IMR-90 (cell line): ENCODE results near the gene SLC38A11. TPM values are rescaled to one million over a fixed set of nuclear protein-coding genes. Genes with fewer than 3 reads are reported as not detected.

Source experiments
- ATAC-seq: fragments of 200-7000 bp; cut with Tn5 transposase; 2 replicates; pipeline ENCODE4 v1.9.1; 2020; ENCODE audit warnings: low read depth, mild to moderate bottlenecking, moderate library complexity
- BruUV-seq: library from RNA; stranded (reverse); fragments of 400-500 nt; replicated peaks from 2 replicates; lab custom pipeline; 2021; lab: Mats Ljungman, UMichigan
- CTCF ChIA-PET: fragments of 300-600 bp; formaldehyde crosslinking; extraction: SDS; loops from one replicate; lab custom pipeline; 2021; ENCODE audit warnings: antibody characterized with exemption; lab: Yijun Ruan, JAX
- POLR2A ChIA-PET: fragments of 300-600 bp; sonication (Branson Sonifier 250); formaldehyde crosslinking; loops from one replicate; lab custom pipeline; 2022; ENCODE audit warnings: antibody characterized with exemption; ENCODE audit not compliant: unreplicated experiment; lab: Charles Lee
- DNase-seq: peaks from one replicate; pipeline ENCODE4 v3.0.0; 2013
- H2AFZ ChIP-seq: replicated peaks from 2 replicates; pipeline ENCODE3; 2013; ENCODE audit warnings: low read length, mild to moderate bottlenecking; ENCODE audit not compliant: poor library complexity
- H2AK5ac ChIP-seq: 2 replicates; pipeline ENCODE4 v1.6.1; 2013; ENCODE audit warnings: low read depth, low read length, inconsistent platforms
- H2AK9ac ChIP-seq: replicated peaks from 2 replicates; pipeline ENCODE3; 2013; ENCODE audit warnings: mild to moderate bottlenecking, low read depth, low read length, moderate library complexity; ENCODE audit not compliant: poor library complexity
- H2BK120ac ChIP-seq: 2 replicates; pipeline ENCODE4 v1.6.1; 2013; ENCODE audit warnings: low read depth, low read length, inconsistent platforms
- H2BK15ac ChIP-seq: 3 replicates; pipeline ENCODE4 v1.6.1; 2013; ENCODE audit warnings: low read depth, low read length, inconsistent platforms
- H2BK20ac ChIP-seq: 2 replicates; pipeline ENCODE4 v1.6.1; 2013; ENCODE audit warnings: low read depth, mild to moderate bottlenecking, inconsistent platforms, low read length, moderate library complexity
- H2BK5ac ChIP-seq: 2 replicates; pipeline ENCODE4 v1.6.1; 2013; ENCODE audit warnings: mild to moderate bottlenecking, low read depth, low read length, inconsistent platforms; ENCODE audit not compliant: poor library complexity, severe bottlenecking
- H3K14ac ChIP-seq: replicated peaks from 2 replicates; pipeline ENCODE4 v1.6.1; 2013; ENCODE audit warnings: low read depth, low read length, inconsistent platforms
- H3K18ac ChIP-seq: 2 replicates; pipeline ENCODE4 v1.6.1; 2013; ENCODE audit warnings: low read depth, low read length, control low read depth
- H3K23ac ChIP-seq: 2 replicates; pipeline ENCODE4 v1.6.1; 2013; ENCODE audit warnings: low read depth, low read length, inconsistent platforms
- H3K27ac ChIP-seq: 2 replicates; pipeline ENCODE4 v1.5.1; 2013; ENCODE audit warnings: mild to moderate bottlenecking, control low read depth, low read length; ENCODE audit not compliant: insufficient read depth
- H3K27me3 ChIP-seq: 2 replicates; pipeline ENCODE4 v1.6.1; 2013; ENCODE audit warnings: low read length; ENCODE audit not compliant: control insufficient read depth, insufficient read depth
- H3K36me3 ChIP-seq: 2 replicates; pipeline ENCODE4 v1.6.1; 2013; ENCODE audit warnings: low read length, mixed read lengths; ENCODE audit not compliant: control insufficient read depth, insufficient read depth
- H3K4ac ChIP-seq: 2 replicates; pipeline ENCODE4 v1.6.1; 2013; ENCODE audit warnings: low read depth, low read length, inconsistent platforms
- H3K4me1 ChIP-seq: 2 replicates; pipeline ENCODE4 v1.6.1; 2013; ENCODE audit warnings: low read length, mixed read lengths; ENCODE audit not compliant: control insufficient read depth, insufficient read depth
- H3K4me2 ChIP-seq: 2 replicates; pipeline ENCODE4 v1.6.1; 2013; ENCODE audit warnings: low read depth, mild to moderate bottlenecking, control low read depth, low read length, moderate library complexity
- H3K4me3 ChIP-seq: 2 replicates; pipeline ENCODE4 v1.5.1; 2013; ENCODE audit warnings: low read depth, mild to moderate bottlenecking, control low read depth, low read length, moderate library complexity; ENCODE audit not compliant: insufficient read depth
- H3K56ac ChIP-seq: 2 replicates; pipeline ENCODE4 v1.6.1; 2013; ENCODE audit warnings: low read length, inconsistent platforms; ENCODE audit not compliant: insufficient read depth; ENCODE audit errors: extremely low read depth
- H3K79me1 ChIP-seq, 2 experiments: 2 replicates each; pipeline ENCODE4 v1.6.1; 2013; ENCODE audit warnings: low read length in 2 of 2, inconsistent platforms in 1 of 2, low read depth in 1 of 2
- H3K9ac ChIP-seq: 2 replicates; pipeline ENCODE4 v1.6.1; 2013; ENCODE audit warnings: low read depth, low read length, control low read depth
- H3K9me1 ChIP-seq: 2 replicates; pipeline ENCODE4 v1.6.1; 2013; ENCODE audit warnings: low read length, inconsistent platforms; ENCODE audit not compliant: insufficient read depth
- H3K9me3 ChIP-seq: 2 replicates; pipeline ENCODE4 v1.6.1; 2013; ENCODE audit warnings: low read length; ENCODE audit not compliant: control insufficient read depth, insufficient read depth
- H4K20me1 ChIP-seq: 2 replicates; pipeline ENCODE4 v1.6.1; 2013; ENCODE audit warnings: low read length, inconsistent platforms; ENCODE audit not compliant: insufficient read depth
- H4K5ac ChIP-seq: 2 replicates; pipeline ENCODE4 v1.6.1; 2013; ENCODE audit warnings: mild to moderate bottlenecking, low read depth, low read length, control low read depth
- H4K8ac ChIP-seq, 2 experiments: 2 replicates each; pipeline ENCODE4 v1.6.1; 2013; ENCODE audit warnings: low read depth in 2 of 2, low read length in 2 of 2, control low read depth in 1 of 2, inconsistent platforms in 1 of 2
- H4K91ac ChIP-seq: 2 replicates; pipeline ENCODE4 v1.6.1; 2013; ENCODE audit warnings: low read depth, low read length, inconsistent platforms; ENCODE audit not compliant: insufficient read depth
- BHLHE40 ChIP-seq: fragments of 150-350 bp; IDR thresholded peaks from 2 replicates; pipeline ENCODE4 v1.6.1; 2016; ENCODE audit warnings: mild to moderate bottlenecking, low read depth, low read length
- CEBPB ChIP-seq: IDR thresholded peaks from 2 replicates; pipeline ENCODE4 v1.6.1; 2012; ENCODE audit warnings: low read depth, low read length, improper control_type of control experiment
- CHD1 ChIP-seq: IDR thresholded peaks from 2 replicates; pipeline ENCODE4 v1.6.1; 2012; ENCODE audit warnings: low read depth, low read length, improper control_type of control experiment
- CTCF ChIP-seq: conservative IDR thresholded peaks from 2 replicates; pipeline ENCODE4 v1.5.1; 2012; ENCODE audit warnings: mild to moderate bottlenecking, low read depth, low read length, improper control_type of control experiment
- ELK1 ChIP-seq: fragments of 150-350 bp; IDR thresholded peaks from 2 replicates; pipeline ENCODE4 v1.6.1; 2016; ENCODE audit warnings: low read depth, mild to moderate bottlenecking, low read length, moderate library complexity, borderline replicate concordance
- FOS ChIP-seq: fragments of 150-350 bp; IDR thresholded peaks from 2 replicates; pipeline ENCODE4 v1.6.1; 2016; ENCODE audit warnings: low read depth, low read length
- MAFK ChIP-seq: IDR thresholded peaks from 2 replicates; pipeline ENCODE4 v1.6.1; 2012; ENCODE audit warnings: low read depth, low read length, improper control_type of control experiment
- MAZ ChIP-seq: IDR thresholded peaks from 2 replicates; pipeline ENCODE4 v1.6.1; 2012; ENCODE audit warnings: low read depth, mild to moderate bottlenecking, low read length, improper control_type of control experiment, moderate library complexity, borderline replicate concordance
- MXI1 ChIP-seq: IDR thresholded peaks from 2 replicates; pipeline ENCODE4 v1.6.1; 2012; ENCODE audit warnings: low read depth, mild to moderate bottlenecking, low read length, moderate library complexity, borderline replicate concordance
- NFE2L2 ChIP-seq: fragments of 150-350 bp; IDR thresholded peaks from 2 replicates; pipeline ENCODE4 v1.6.1; 2016; ENCODE audit warnings: low read depth, mild to moderate bottlenecking, low read length
- POLR2A ChIP-seq: IDR thresholded peaks from 2 replicates; pipeline ENCODE4 v1.6.1; 2012; ENCODE audit warnings: mild to moderate bottlenecking, low read depth, low read length
- RAD21 ChIP-seq: IDR thresholded peaks from 2 replicates; pipeline ENCODE4 v1.6.1; 2012; ENCODE audit warnings: low read length, improper control_type of control experiment
- RCOR1 ChIP-seq: IDR thresholded peaks from 2 replicates; pipeline ENCODE4 v1.6.1; 2012; ENCODE audit warnings: mild to moderate bottlenecking, low read length, improper control_type of control experiment; ENCODE audit not compliant: insufficient replicate concordance
- RFX5 ChIP-seq: IDR thresholded peaks from 2 replicates; pipeline ENCODE4 v1.8.0; 2012; ENCODE audit warnings: low read depth, mild to moderate bottlenecking, low read length, moderate library complexity
- SMC3 ChIP-seq: fragments of 150-350 bp; IDR thresholded peaks from 2 replicates; pipeline ENCODE4 v1.6.1; 2016; ENCODE audit warnings: low read depth, mild to moderate bottlenecking, antibody characterized with exemption, low read length, moderate library complexity
- WGBS, 2 experiments: methylation state at CpG; one replicate each; pipeline versions ENCODE4 v1.1.5 to v1.1.7; 2013; ENCODE audit warnings: missing lambda C conversion rate in 2 of 2; ENCODE audit not compliant: insufficient read length in 1 of 2; ENCODE audit errors: extremely low coverage in 2 of 2; 5-methylcytosine and 5-hydroxymethylcytosine counted together
- dilution Hi-C: fragments of 300-500 bp; cut with HindIII; formaldehyde crosslinking; loops from one replicate; pipeline ENCODE4 v1.14.3; 2018; ENCODE audit warnings: low sequenced_read_pairs; ENCODE audit not compliant: unreplicated experiment
- in situ Hi-C: fragments of 300-500 bp; cut with MboI; formaldehyde crosslinking; loops from 3 replicates; pipeline ENCODE4 v1.14.3; 2019; ENCODE audit warnings: low sequenced_read_pairs, inconsistent platforms, mixed read lengths
- intact Hi-C: fragments of 100-400 bp; cut with micrococcal nuclease; formaldehyde crosslinking; loops from 2 replicates; pipeline ENCODE4 v1.10.0; 2022
- polyA plus RNA-seq, 3 experiments: library from polyadenylated mRNA; depleted of rRNA; stranded (reverse); fragments of >200 nt; gene quantifications; 2 replicates each; pipeline ENCODE4 v1.2.3, GENCODE V29; 2012; ENCODE audit warnings: low replicate concordance in 1 of 3
- total RNA-seq: library from RNA; depleted of rRNA; stranded (reverse); fragments of >200 nt; gene quantifications from 2 replicates; pipeline ENCODE4 v1.2.3, GENCODE V29; 2012

The SLC38A11 gene
- total and polyA plus RNA-seq, 2 of the 4 experiments (the other 2 are of a cell fraction), result 0.18 to 0.21 TPM

GRCh38 chr2:164891460-164891859, 63.9 kb downstream of the SLC38A11 start:
- Histone ChIP-seq H3K4ac (no peak overlapping the region), H4K5ac (no peak overlapping the region), H3K36me3 (no peaks in the 10 kb centered on the region), H2BK5ac (no peak overlapping the region), H2BK15ac (no peak overlapping the region), H3K27me3 (no peaks in the 10 kb centered on the region), H3K9me3 (no peaks in the 10 kb centered on the region), H3K18ac (no peak overlapping the region), H3K79me1 (no peaks in the 10 kb centered on the region), H4K91ac (no peak overlapping the region), H2AFZ (no peak overlapping the region), H3K4me3 (no peak overlapping the region), H3K27ac (no peak overlapping the region), H3K9ac (no peak overlapping the region), H2AK9ac (no peak overlapping the region), H3K56ac (no peak overlapping the region), H3K23ac (no peak overlapping the region), H3K14ac (no peak overlapping the region), H4K20me1 (no peaks in the 10 kb centered on the region), H3K4me1 (no peaks in the 10 kb centered on the region), H3K9me1 (no peaks in the 10 kb centered on the region), H2BK20ac (no peak overlapping the region), H3K4me2 (no peak overlapping the region), H2AK5ac (no peak overlapping the region), H4K8ac (no peak overlapping the region), H2BK120ac (no peak overlapping the region)
- 100% methylated on average over 1 of the region's 5 CpGs; no CpG with 5 or more reads in 1 of the 2 experiments for WGBS, 2 experiments
- ATAC-seq (no peak), DNase-seq (no peak)
- intact Hi-C loops, result loop anchor here (2.0 kb wide), 1 partner anchor 45 kb away; no protein-coding TSS in a partner anchor
- no peak for TF ChIP-seq RFX5
- no peak for TF ChIP-seq MXI1
- TF ChIP-seq POLR2A, result no peak
- TF ChIP-seq ELK1, result no peak
- TF ChIP-seq RAD21, result no peak
- no peak for TF ChIP-seq CHD1
- no peak for TF ChIP-seq MAZ
- no peak for TF ChIP-seq CEBPB
- TF ChIP-seq NFE2L2, result no peak
- TF ChIP-seq BHLHE40, result no peak
- no peak for TF ChIP-seq SMC3
- no peak for TF ChIP-seq CTCF
- TF ChIP-seq FOS, result no peak
- TF ChIP-seq RCOR1, result no peak
- TF ChIP-seq MAFK, result no peak
- no TSS peak for BruUV-seq
- in situ Hi-C loops, result no loop called here
- ChIA-PET POLR2A (no interaction called here), CTCF (interaction anchor here (0.6 to 2.2 kb wide), 3 partner anchors 19 to 1648 kb away, joined by 3 to 9 read pairs (median 4); partner anchors contain the start of gene COBLL1)
- dilution Hi-C loops, result no loop called here
